Measurements from ENCODE around the gene TNFRSF4.
"Not testable (repeated sequence)": the region's sequence is repeated elsewhere in the genome, so short reads cannot be mapped to it uniquely, and the experiment has no call there.

Gene TNFRSF4

DNA sequence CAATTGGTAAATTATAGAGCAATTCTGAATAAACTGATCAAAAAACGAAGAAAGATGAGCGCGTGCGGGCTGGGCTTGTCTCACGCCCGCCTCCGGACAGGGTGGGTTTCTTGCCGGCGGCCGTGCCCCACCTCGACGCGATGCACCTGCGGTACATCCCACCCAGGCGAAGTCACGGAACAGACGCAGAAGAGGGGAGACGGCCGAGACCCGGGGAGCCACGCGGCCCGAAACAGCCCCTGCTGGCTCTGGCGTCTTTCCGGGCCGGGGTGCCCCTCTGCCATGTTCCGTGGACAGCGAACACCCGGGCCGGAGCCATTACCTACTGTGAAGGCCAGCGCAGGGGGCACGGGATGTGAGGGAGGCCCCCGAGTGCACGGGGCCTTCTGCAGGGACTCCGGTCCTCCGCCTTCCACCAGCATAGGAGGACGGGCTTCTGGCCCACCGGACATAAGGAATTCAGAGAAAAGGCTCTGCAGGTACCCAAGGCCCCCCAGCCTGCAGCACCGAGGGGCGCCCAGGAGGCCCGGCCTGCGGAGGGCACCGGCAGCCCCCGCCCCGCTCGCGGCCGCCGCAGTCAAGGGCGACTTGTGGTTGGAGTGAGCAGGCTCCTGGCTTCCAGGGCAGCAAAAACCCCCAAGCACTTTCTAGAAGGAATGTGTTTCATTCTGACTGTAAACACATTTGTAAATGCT is 40.2 kb upstream of the TNFRSF4 start:
- Mint-ChIP-seq H3K27ac (no peak overlapping the region), H3K4me1 (no peaks in the 10 kb centered on the region), H3K4me3 (no peak overlapping the region), H3K9me3 (no peaks in the 10 kb centered on the region), H3K36me3 (ENCODE audit: low read depth) (peaks cover 40% of the 10 kb centered on the region), H3K27me3 (ENCODE audit: low read depth) (no peaks in the 10 kb centered on the region)
- TF ChIP-seq, protein P1, sequence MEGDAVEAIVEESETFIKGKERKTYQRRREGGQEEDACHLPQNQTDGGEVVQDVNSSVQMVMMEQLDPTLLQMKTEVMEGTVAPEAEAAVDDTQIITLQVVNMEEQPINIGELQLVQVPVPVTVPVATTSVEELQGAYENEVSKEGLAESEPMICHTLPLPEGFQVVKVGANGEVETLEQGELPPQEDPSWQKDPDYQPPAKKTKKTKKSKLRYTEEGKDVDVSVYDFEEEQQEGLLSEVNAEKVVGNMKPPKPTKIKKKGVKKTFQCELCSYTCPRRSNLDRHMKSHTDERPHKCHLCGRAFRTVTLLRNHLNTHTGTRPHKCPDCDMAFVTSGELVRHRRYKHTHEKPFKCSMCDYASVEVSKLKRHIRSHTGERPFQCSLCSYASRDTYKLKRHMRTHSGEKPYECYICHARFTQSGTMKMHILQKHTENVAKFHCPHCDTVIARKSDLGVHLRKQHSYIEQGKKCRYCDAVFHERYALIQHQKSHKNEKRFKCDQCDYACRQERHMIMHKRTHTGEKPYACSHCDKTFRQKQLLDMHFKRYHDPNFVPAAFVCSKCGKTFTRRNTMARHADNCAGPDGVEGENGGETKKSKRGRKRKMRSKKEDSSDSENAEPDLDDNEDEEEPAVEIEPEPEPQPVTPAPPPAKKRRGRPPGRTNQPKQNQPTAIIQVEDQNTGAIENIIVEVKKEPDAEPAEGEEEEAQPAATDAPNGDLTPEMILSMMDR (IDR thresholded peaks at IDR 0.05; ENCODE audit: unreplicated experiment in 3 of 3) = no peak

DNA sequence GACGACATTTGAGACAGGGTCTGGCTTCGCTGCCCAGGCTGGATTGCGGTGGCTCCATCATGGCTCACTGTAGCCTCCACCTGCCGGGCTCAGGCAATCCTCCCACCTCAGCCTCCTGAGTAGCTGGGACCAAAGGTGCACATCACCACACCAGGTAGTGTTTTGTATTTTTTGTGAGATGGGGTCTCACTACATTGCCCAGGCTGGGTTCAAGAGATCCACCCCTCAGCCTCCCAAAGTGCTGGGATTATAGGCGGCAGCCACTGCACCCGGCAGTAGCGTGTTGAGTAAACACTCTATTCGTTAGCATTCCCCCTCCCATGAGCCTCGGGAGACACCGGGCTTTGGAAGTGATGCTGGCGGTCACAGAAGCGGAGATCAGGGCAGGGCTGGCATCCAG is 39.4 kb upstream of the TNFRSF4 start:
- peaks cover 36% of the 10 kb centered on the region for H3K36me3 Mint-ChIP-seq (ENCODE audit: low read depth)
- no peaks in the 10 kb centered on the region for H3K9me3 Mint-ChIP-seq
- no peaks in the 10 kb centered on the region for H3K27me3 Mint-ChIP-seq (ENCODE audit: low read depth)
- H3K4me1 Mint-ChIP-seq = no peaks in the 10 kb centered on the region
- H3K4me3 Mint-ChIP-seq = no peak overlapping the region
- TF ChIP-seq, protein P1 (IDR thresholded peaks at IDR 0.05; ENCODE audit: unreplicated experiment in 3 of 3) = no peak
- H3K27ac Mint-ChIP-seq = no peak overlapping the region

DNA sequence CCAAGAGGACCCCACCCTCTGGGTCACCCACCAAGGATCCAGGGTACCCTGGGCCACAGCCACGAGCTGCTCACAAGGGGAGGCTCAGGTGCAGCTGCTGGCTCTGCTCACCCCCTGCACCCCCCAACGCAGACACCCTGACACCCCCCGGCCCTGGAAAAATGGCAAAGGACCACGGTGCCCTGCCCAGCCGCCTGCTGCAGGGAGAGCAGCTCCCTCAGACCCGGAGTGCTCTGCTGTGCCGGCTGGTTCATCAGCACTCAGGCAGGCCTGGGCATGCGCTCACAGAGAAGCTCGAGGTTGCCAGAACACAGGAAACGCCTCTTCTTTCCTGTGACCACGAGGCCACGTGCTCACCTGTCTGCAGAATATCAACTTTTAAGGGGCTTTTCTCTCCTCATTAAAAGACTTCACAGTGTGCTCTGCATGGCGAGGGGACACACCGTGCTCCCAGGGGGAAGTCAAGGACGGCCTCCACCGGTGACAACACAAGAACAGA is 36.9 kb upstream of the TNFRSF4 start:
- TF ChIP-seq, protein P1 (IDR thresholded peaks at IDR 0.05; ENCODE audit: unreplicated experiment in 3 of 3) = no peak
- H3K27ac Mint-ChIP-seq = no peak overlapping the region
- H3K4me1 Mint-ChIP-seq = no peaks in the 10 kb centered on the region
- H3K27me3 Mint-ChIP-seq (ENCODE audit: low read depth) = peaks cover 9% of the 10 kb centered on the region
- peaks cover 26% of the 10 kb centered on the region for H3K36me3 Mint-ChIP-seq (ENCODE audit: low read depth)
- no peaks in the 10 kb centered on the region for H3K9me3 Mint-ChIP-seq
- H3K4me3 Mint-ChIP-seq = no peak overlapping the region

DNA sequence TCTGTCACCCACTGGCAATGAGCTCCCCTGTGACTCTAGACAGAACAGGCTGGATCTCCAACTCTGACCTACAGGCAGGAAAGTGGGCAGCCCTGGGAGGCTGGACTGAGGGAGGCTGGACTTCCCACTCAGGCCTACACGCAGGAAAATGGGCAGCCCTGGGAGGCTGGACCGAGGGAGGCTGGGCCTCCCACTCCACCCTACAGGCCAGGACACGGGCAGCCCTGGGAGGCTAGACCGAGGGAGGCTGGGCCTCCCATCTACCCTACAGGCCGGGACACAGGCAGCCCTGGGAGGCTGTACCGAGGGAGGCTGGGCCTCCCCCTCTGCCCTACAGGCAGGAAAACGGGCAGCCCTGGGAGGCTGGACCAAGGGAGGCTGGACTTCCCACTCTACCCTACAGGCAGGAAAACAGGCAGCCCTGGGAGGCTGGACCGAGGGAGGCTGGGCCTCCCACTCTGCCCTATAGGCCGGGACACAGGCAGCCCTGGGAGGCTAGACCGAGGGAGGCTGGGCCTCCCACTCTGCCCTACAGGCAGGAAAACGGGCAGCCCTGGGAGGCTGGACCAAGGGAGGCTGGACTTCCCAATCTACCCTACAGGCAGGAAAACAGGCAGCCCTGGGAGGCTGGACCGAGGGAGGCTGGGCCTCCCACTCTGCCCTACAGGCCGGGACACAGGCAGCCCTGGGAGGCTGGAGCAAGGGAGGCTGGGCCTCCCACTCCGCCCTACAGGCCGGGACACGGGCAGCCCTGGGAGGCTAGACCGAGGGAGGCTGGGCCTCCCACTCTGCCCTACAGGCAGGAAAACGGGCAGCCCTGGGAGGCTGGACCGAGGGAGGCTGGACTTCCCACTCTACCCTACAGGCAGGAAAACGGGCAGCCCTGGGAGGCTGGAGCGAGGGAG is 34.3 kb upstream of the TNFRSF4 start:
- H3K9me3 Mint-ChIP-seq; H3K27me3 Mint-ChIP-seq (ENCODE audit: low read depth); H3K27ac Mint-ChIP-seq; H3K4me1 Mint-ChIP-seq; H3K4me3 Mint-ChIP-seq: not testable (repeated sequence)
- peaks cover 13% of the 10 kb centered on the region for H3K36me3 Mint-ChIP-seq (ENCODE audit: low read depth)

DNA sequence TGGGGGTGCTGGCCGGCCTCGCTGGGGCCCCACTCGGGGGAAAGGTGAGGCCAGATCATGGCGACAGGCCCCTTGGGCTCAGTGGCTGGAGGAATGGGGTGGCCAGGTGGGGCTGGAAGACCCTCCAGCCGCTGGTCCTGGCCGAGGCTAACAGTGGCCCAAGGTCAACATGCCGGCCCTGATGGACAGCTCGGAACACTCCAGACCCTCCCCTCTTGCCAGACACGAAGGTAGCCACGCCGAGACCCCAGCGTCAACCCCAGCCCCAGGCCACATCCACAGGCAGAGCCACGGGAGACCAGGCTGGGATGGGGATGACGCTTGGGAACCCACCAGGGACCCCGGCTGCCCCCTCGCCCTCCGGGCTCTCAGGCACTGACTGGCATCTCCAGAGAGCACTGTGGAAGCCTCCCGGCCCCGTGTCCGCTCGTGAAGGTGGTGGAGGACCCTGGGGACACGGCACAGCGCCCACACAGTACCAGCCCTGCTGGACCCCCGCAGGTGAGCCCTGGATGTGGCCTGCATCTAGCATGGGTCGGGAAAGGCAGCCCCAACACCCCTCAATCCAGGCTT is 33.5 kb upstream of the TNFRSF4 start:
- no peak overlapping the region for H3K27ac Mint-ChIP-seq
- H3K4me3 Mint-ChIP-seq = no peak overlapping the region
- H3K27me3 Mint-ChIP-seq (ENCODE audit: low read depth) = peaks cover 9% of the 10 kb centered on the region
- H3K9me3 Mint-ChIP-seq = no peaks in the 10 kb centered on the region
- peaks cover 5% of the 10 kb centered on the region for H3K36me3 Mint-ChIP-seq (ENCODE audit: low read depth)
- TF ChIP-seq, protein P1 (IDR thresholded peaks at IDR 0.05; ENCODE audit: unreplicated experiment in 3 of 3) = no peak
- no peaks in the 10 kb centered on the region for H3K4me1 Mint-ChIP-seq

Measured in nephron (organoid).